CD8-positive, alpha-beta memory T cell (primary cell): Measurements from ENCODE around the gene LDLRAP1. TPM values are rescaled to one million over a fixed set of nuclear protein-coding genes. Genes with fewer than 3 reads are reported as not detected.

ENCODE experiments used
- CTCF ChIA-PET: fragments of 350-600 bp; sonication (Branson Sonifier 250); formaldehyde crosslinking; loops from one replicate; lab custom pipeline; 2021; ENCODE audit warnings: antibody characterized with exemption; lab: Charles Lee
- POLR2A ChIA-PET: fragments of 350-600 bp; sonication (Branson Sonifier 250); formaldehyde crosslinking; loops from one replicate; lab custom pipeline; 2021; ENCODE audit warnings: antibody characterized with exemption; lab: Charles Lee
- DNase-seq, 5 donors: peaks; one replicate each; pipeline versions ENCODE4 v3.0.0 to v3.0.0-alpha.2; 2020 to 2022; ENCODE audit warnings: mixed read lengths in 1 of 5
- H3K27ac ChIP-seq: one replicate; pipeline ENCODE4 v1.7.0; 2013; ENCODE audit warnings: low read depth, mild to moderate bottlenecking, low read length, moderate library complexity
- H3K27me3 ChIP-seq: 2 replicates; pipeline ENCODE4 v1.7.0; 2013; ENCODE audit warnings: low read length, mild to moderate bottlenecking; ENCODE audit not compliant: insufficient read depth, poor library complexity, severe bottlenecking
- H3K36me3 ChIP-seq: 2 replicates; pipeline ENCODE4 v1.7.0; 2013; ENCODE audit warnings: mild to moderate bottlenecking, low read length, moderate library complexity; ENCODE audit not compliant: insufficient read depth
- H3K4me1 ChIP-seq: 2 replicates; pipeline ENCODE4 v1.7.0; 2013; ENCODE audit warnings: mild to moderate bottlenecking, low read length, moderate library complexity; ENCODE audit not compliant: insufficient read depth
- H3K4me3 ChIP-seq: 2 replicates; pipeline ENCODE4 v1.7.0; 2013; ENCODE audit warnings: mild to moderate bottlenecking, low read length
- H3K9me3 ChIP-seq: 2 replicates; pipeline ENCODE4 v1.7.0; 2013; ENCODE audit warnings: mild to moderate bottlenecking, low read length
- H3K27ac Mint-ChIP-seq, 8 donors: one replicate each; pipeline ENCODE4 v1.8.0; 2020 to 2021; ENCODE audit warnings: mixed read lengths in 8 of 8, mild to moderate bottlenecking in 6 of 8, inconsistent platforms in 3 of 8, moderate library complexity in 3 of 8
- H3K27me3 Mint-ChIP-seq, 2 donors: one replicate each; pipeline ENCODE4 v1.8.0; 2020 to 2021; ENCODE audit warnings: mixed read lengths in 2 of 2, mild to moderate bottlenecking in 1 of 2, moderate library complexity in 1 of 2
- H3K36me3 Mint-ChIP-seq, 3 donors: one replicate each; pipeline ENCODE4 v1.8.0; 2020 to 2021; ENCODE audit warnings: mixed read lengths in 3 of 3, inconsistent platforms in 1 of 3, mild to moderate bottlenecking in 1 of 3
- H3K4me1 Mint-ChIP-seq, 3 donors: one replicate each; pipeline ENCODE4 v1.8.0; 2020 to 2021; ENCODE audit warnings: mixed read lengths in 3 of 3, inconsistent platforms in 1 of 3, mild to moderate bottlenecking in 1 of 3
- H3K4me3 Mint-ChIP-seq, 7 donors: one replicate each; pipeline ENCODE4 v1.8.0; 2020 to 2021; ENCODE audit warnings: mixed read lengths in 7 of 7, mild to moderate bottlenecking in 6 of 7, moderate library complexity in 4 of 7, inconsistent platforms in 2 of 7
- H3K9me3 Mint-ChIP-seq, 5 donors: one replicate each; pipeline ENCODE4 v1.8.0; 2020 to 2022; ENCODE audit warnings: mixed read lengths in 5 of 5, mild to moderate bottlenecking in 3 of 5, moderate library complexity in 2 of 5, inconsistent platforms in 1 of 5
- polyA plus RNA-seq: library from polyadenylated mRNA; unstranded; fragments of 300-500 nt; fragmentation: Illumina TruSeq; gene quantifications from one replicate; pipeline ENCODE4 v1.2.3, GENCODE V29; 2021
- total RNA-seq, 2 experiments: library from RNA; stranded (reverse); gene quantifications; one replicate each; pipeline ENCODE4 v1.2.3, GENCODE V29; 2021

Gene LDLRAP1
- total and polyA plus RNA-seq, 3 experiments from 2014 or later, result 21.1 to 302 (median 22.0) TPM

- H3K4me3 Mint-ChIP-seq, result peak overlapping the region; percentile 41 to 89 (median 82)
- Histone ChIP-seq H3K9me3 (no peaks in the 10 kb centered on the region), H3K4me1 (peaks cover 40% of the 10 kb centered on the region), H3K36me3 (no peaks in the 10 kb centered on the region), H3K27ac (no peak overlapping the region), H3K4me3 (peak overlapping the region; percentile 48), H3K27me3 (no peaks in the 10 kb centered on the region)
- peaks cover 0 to 3% (median 0%) of the 10 kb centered on the region in 3 donors for H3K36me3 Mint-ChIP-seq
- H3K4me1 Mint-ChIP-seq, result peaks cover 40 to 48% (median 45%) of the 10 kb centered on the region in 3 donors
- no peaks in the 10 kb centered on the region for H3K9me3 Mint-ChIP-seq
- no peak for DNase-seq
- ChIA-PET POLR2A (no interaction called here), CTCF (no interaction called here)
- peaks cover 0 to 1% of the 10 kb centered on the region in 2 donors for H3K27me3 Mint-ChIP-seq
- H3K27ac Mint-ChIP-seq, result peak overlapping the region; percentile 51 to 92 (median 84)
Observed at GRCh38 chr1:25615172-25615541, 71.8 kb downstream of the LDLRAP1 start.

DNA sequence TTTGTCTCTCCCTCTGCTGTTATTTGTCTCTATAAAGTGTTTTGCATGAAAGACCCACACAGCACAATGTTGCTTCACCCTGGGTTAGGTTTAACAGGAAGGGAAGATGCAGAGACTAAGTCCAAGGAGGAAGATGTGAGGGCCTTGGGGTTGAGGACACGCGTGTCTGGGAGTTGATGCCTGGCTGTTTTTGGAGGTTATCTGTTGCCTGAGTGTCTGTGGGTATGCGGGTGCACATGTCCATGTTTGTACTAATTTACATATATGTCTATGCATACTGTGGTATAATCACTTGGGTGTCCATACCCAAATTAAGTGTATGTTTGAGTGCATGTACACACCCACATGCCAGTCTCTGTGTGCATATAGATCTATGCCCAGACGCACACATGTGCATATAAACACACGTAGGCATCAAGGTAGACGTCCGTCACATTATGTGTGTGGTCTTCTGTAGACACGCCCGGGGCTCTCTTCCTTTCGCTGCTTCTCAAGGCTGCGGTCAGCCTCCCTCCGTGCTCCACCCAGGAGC lies 72.2 kb downstream of the LDLRAP1 start:
- Mint-ChIP-seq H3K4me3 (peak overlapping the region; percentile 76 to 89 (median 82)), H3K4me1 (peaks cover 45 to 51% (median 50%) of the 10 kb centered on the region in 3 donors), H3K27ac (peak overlapping the region; percentile 58 to 92 (median 90)), H3K27me3 (peaks cover 0 to 1% of the 10 kb centered on the region in 2 donors), H3K9me3 (no peaks in the 10 kb centered on the region), H3K36me3 (peaks cover 0 to 3% (median 0%) of the 10 kb centered on the region in 3 donors)
- Histone ChIP-seq H3K4me3 (peak overlapping the region; percentile 48), H3K9me3 (no peaks in the 10 kb centered on the region), H3K27me3 (no peaks in the 10 kb centered on the region), H3K4me1 (peaks cover 41% of the 10 kb centered on the region), H3K27ac (no peak overlapping the region), H3K36me3 (no peaks in the 10 kb centered on the region)
- ChIA-PET POLR2A (interaction anchor here (0.5 to 2.1 kb wide), 3 partner anchors 50 to 375 kb away, joined by 3 to 6 read pairs (median 4); no protein-coding TSS in a partner anchor), CTCF (interaction anchor here (0.7 kb wide), 1 partner anchor 159 kb away, joined by 3 read pairs; no protein-coding TSS in a partner anchor)
- DNase-seq, result no peak

- Mint-ChIP-seq H3K9me3 (no peaks in the 10 kb centered on the region), H3K27me3 (peaks cover 0 to 1% of the 10 kb centered on the region in 2 donors), H3K4me3 (peak within 1 kb of the TSS; percentile 77 to 89 (median 82)), H3K36me3 (peaks cover 0 to 3% (median 0%) of the 10 kb centered on the region in 3 donors), H3K27ac (peak within 1 kb of the TSS; percentile 58 to 92 (median 90)), H3K4me1 (peaks cover 52 to 57% (median 53%) of the 10 kb centered on the region in 3 donors)
- Histone ChIP-seq H3K4me3 (peak within 1 kb of the TSS; percentile 56), H3K27ac (peak within 1 kb of the TSS; percentile 42), H3K36me3 (no peaks in the 10 kb centered on the region), H3K4me1 (peaks cover 47% of the 10 kb centered on the region), H3K27me3 (no peaks in the 10 kb centered on the region), H3K9me3 (no peaks in the 10 kb centered on the region)
- CTCF ChIA-PET, result interaction anchor here (0.7 to 1.2 kb wide), 4 partner anchors 26 to 194 kb away, joined by 3 to 6 read pairs (median 3); no protein-coding TSS in a partner anchor
- POLR2A ChIA-PET, result interaction anchor here (0.5 to 2.1 kb wide), 7 partner anchors 26 to 375 kb away, joined by 3 to 6 read pairs (median 4); partner anchors contain the start of gene MTFR1L
- DNase-seq, result peak; percentile 79 to 87 (median 81)
Observed at GRCh38 chr1:25616095-25616986, 72.9 kb downstream of the LDLRAP1 start, which contains the start of gene MAN1C1. Gene MAN1C1, plus strand, starts transcription at chr1:25616791. Its CDS starts 1,007 bp downstream, at chr1:25617798.

GRCh38 chr1:25616987-25617624 lies 73.7 kb downstream of the LDLRAP1 start:
- Histone ChIP-seq H3K9me3 (no peaks in the 10 kb centered on the region), H3K27ac (peak overlapping the region; percentile 42), H3K4me1 (peaks cover 54% of the 10 kb centered on the region), H3K27me3 (no peaks in the 10 kb centered on the region), H3K4me3 (peak overlapping the region; percentile 56), H3K36me3 (no peaks in the 10 kb centered on the region)
- peaks cover 0 to 3% (median 0%) of the 10 kb centered on the region in 3 donors for H3K36me3 Mint-ChIP-seq
- ChIA-PET POLR2A (interaction anchor here (0.6 to 2.1 kb wide), 7 partner anchors 15 to 203 kb away, joined by 3 to 6 read pairs (median 4); partner anchors contain the start of gene MTFR1L), CTCF (interaction anchor here (0.8 to 1.2 kb wide), 4 partner anchors 26 to 193 kb away, joined by 3 to 6 read pairs (median 3); no protein-coding TSS in a partner anchor)
- H3K4me3 Mint-ChIP-seq, result peak overlapping the region; percentile 53 to 89 (median 75)
- no peak overlapping the region for H3K27ac Mint-ChIP-seq
- peaks cover 58 to 61% (median 60%) of the 10 kb centered on the region in 3 donors for H3K4me1 Mint-ChIP-seq
- peak in 4 of 5 donors; percentile 18 to 66 (median 48) for DNase-seq
- no peaks in the 10 kb centered on the region for H3K9me3 Mint-ChIP-seq
- H3K27me3 Mint-ChIP-seq, result peaks cover 0 to 1% of the 10 kb centered on the region in 2 donors

DNA sequence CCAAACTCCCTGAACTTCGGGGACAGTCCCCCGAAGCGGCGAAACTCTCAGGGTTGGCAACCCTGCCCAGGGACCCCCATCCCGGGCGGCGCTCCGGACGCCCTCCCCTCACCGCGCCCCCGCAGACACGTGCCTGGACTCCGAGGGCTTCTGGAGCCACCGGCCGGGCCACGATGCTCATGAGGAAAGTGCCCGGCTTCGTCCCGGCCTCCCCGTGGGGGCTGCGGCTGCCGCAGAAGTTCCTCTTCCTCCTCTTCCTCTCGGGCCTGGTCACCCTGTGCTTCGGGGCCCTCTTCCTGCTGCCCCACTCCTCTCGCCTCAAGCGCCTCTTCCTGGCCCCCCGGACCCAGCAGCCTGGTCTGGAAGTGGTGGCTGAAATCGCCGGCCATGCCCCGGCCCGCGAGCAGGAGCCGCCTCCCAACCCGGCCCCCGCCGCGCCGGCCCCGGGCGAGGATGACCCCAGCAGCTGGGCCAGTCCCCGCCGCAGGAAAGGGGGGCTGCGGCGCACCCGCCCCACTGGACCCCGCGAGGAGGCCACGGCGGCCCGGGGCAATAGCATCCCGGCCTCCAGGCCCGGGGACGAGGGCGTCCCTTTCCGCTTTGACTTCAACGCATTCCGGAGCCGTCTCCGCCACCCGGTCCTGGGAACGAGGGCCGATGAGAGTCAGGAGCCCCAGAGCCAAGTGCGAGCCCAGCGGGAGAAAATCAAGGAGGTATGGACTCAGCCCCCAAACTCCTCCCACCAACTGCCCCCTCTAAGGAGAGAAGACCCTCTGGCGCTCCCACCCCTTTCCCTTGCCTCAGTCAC lies 74.4 kb downstream of the LDLRAP1 start:
- H3K4me3 ChIP-seq, result peak overlapping the region; percentile 45

GRCh38 chr1:25618433-25618808 lies 75.0 kb downstream of the LDLRAP1 start:
- H3K27me3 ChIP-seq, result no peaks in the 10 kb centered on the region
- Mint-ChIP-seq H3K27ac (peak overlapping the region; percentile 77 to 96 (median 88)), H3K4me3 (peak overlapping the region; percentile 78 to 93 (median 88)), H3K9me3 (no peaks in the 10 kb centered on the region), H3K27me3 (peaks cover 0 to 1% of the 10 kb centered on the region in 2 donors), H3K36me3 (peaks cover 0 to 3% (median 0%) of the 10 kb centered on the region in 3 donors), H3K4me1 (peaks cover 70 to 74% (median 73%) of the 10 kb centered on the region in 3 donors)
- POLR2A ChIA-PET, result interaction anchor here (0.9 to 1.4 kb wide), 7 partner anchors 14 to 196 kb away, joined by 3 to 11 read pairs (median 5); no protein-coding TSS in a partner anchor
- CTCF ChIA-PET, result interaction anchor here (0.8 to 3.5 kb wide), 17 partner anchors 9 to 257 kb away, joined by 3 to 22 read pairs (median 4); partner anchors contain the start of genes PAQR7 and SELENON
- peaks cover 67% of the 10 kb centered on the region for H3K4me1 ChIP-seq
- no peaks in the 10 kb centered on the region for H3K9me3 ChIP-seq
- H3K27ac ChIP-seq, result no peak overlapping the region
- H3K4me3 ChIP-seq, result peak overlapping the region; percentile 45
- no peak for DNase-seq
- no peaks in the 10 kb centered on the region for H3K36me3 ChIP-seq

More for the DNA sequence above, 74.4 kb downstream of the LDLRAP1 start:
- peaks cover 0 to 3% (median 0%) of the 10 kb centered on the region in 3 donors for H3K36me3 Mint-ChIP-seq
- no peak for DNase-seq
- H3K27me3 Mint-ChIP-seq, result peaks cover 0 to 1% of the 10 kb centered on the region in 2 donors
- CTCF ChIA-PET, result interaction anchor here (0.8 to 3.5 kb wide), 14 partner anchors 9 to 258 kb away, joined by 3 to 22 read pairs (median 6); partner anchors contain the start of genes PAQR7 and SELENON
- no peaks in the 10 kb centered on the region for H3K9me3 Mint-ChIP-seq
- POLR2A ChIA-PET, result interaction anchor here (0.6 to 2.1 kb wide), 7 partner anchors 14 to 202 kb away, joined by 3 to 8 read pairs (median 5); partner anchors contain the start of gene MTFR1L
- peaks cover 65 to 68% (median 67%) of the 10 kb centered on the region in 3 donors for H3K4me1 Mint-ChIP-seq
- no peaks in the 10 kb centered on the region for H3K27me3 ChIP-seq
- no peaks in the 10 kb centered on the region for H3K9me3 ChIP-seq
- H3K4me1 ChIP-seq, result peaks cover 61% of the 10 kb centered on the region
- no peak overlapping the region for H3K27ac ChIP-seq
- peak overlapping the region; percentile 77 to 96 (median 88) for H3K27ac Mint-ChIP-seq
- H3K4me3 Mint-ChIP-seq, result peak overlapping the region; percentile 78 to 93 (median 88)
- H3K36me3 ChIP-seq, result no peaks in the 10 kb centered on the region
